ENCODE data around the gene GPS2.
"Not testable (repeated sequence)": the region's sequence is repeated elsewhere in the genome, so short reads cannot be mapped to it uniquely, and the experiment has no call there.

The GPS2 gene

GRCh38 chr17:7336240-7337175, 21.3 kb upstream of the GPS2 start, which contains the start of gene ACAP1:
Gene ACAP1 (plus strand): TSS chr17:7336529. CDS start chr17:7336735, 206 bp downstream.
- DNase-seq = no peak

- DNase-seq = not testable (repeated sequence)
These were observed 20.6 kb upstream of the GPS2 start for GRCh38 chr17:7335765-7336164.

GRCh38 chr17:7334938-7335538, 19.9 kb upstream of the GPS2 start:
- DNase-seq = no peak

- DNase-seq = not testable (repeated sequence)
These were observed 17.5 kb upstream of the GPS2 start for GRCh38 chr17:7332600-7333069.

- no peak for DNase-seq
These were observed 17.0 kb upstream of the GPS2 start for GRCh38 chr17:7332111-7332510.

- DNase-seq = no peak
These were observed 15.5 kb upstream of the GPS2 start for GRCh38 chr17:7330638-7331015.

GRCh38 chr17:7329997-7330637, 15.0 kb upstream of the GPS2 start:
- peak; percentile 73 for DNase-seq

GRCh38 chr17:7329374-7329996, 14.3 kb upstream of the GPS2 start:
- peak; percentile 98 for DNase-seq

GRCh38 chr17:7328840-7329373, 13.7 kb upstream of the GPS2 start, which contains the start of gene NEURL4:
Gene NEURL4 (minus strand): TSS chr17:7329335. CDS start chr17:7329312, 23 bp downstream.
- DNase-seq = no peak

- DNase-seq = no peak
These were observed 12.8 kb upstream of the GPS2 start for GRCh38 chr17:7328009-7328408.

- DNase-seq = no peak
These were observed 12.3 kb upstream of the GPS2 start for GRCh38 chr17:7327501-7327900.

GRCh38 chr17:7327056-7327455, 11.9 kb upstream of the GPS2 start:
- DNase-seq = no peak

- DNase-seq = no peak
These were observed 11.0 kb upstream of the GPS2 start for GRCh38 chr17:7326186-7326585.

- DNase-seq = no peak
These were observed 9.9 kb upstream of the GPS2 start for GRCh38 chr17:7325031-7325528.

- no peak for DNase-seq
These were observed 9.2 kb upstream of the GPS2 start for GRCh38 chr17:7324438-7324779.

- DNase-seq = no peak
These were observed 8.7 kb upstream of the GPS2 start for GRCh38 chr17:7323731-7324437.

- DNase-seq = no peak
These were observed 7.5 kb upstream of the GPS2 start for GRCh38 chr17:7322520-7323194.

- DNase-seq = no peak
These were observed 6.3 kb upstream of the GPS2 start for GRCh38 chr17:7321466-7321865.

GRCh38 chr17:7318121-7318860, 3.1 kb upstream of the GPS2 start:
- no peak for DNase-seq

- no peak for DNase-seq
These were observed 2.1 kb upstream of the GPS2 start for GRCh38 chr17:7317161-7317803.

Measured in midbrain (tissue), 1 donor.